ENCODE data around the gene DYRK1A. TPM values are rescaled to one million over a fixed set of nuclear protein-coding genes. Genes with fewer than 3 reads are reported as not detected.

The DYRK1A gene
- total and polyA plus RNA-seq, 2 of the 13 experiments (the other 11 are each of a cell fraction or from before 2014, with no cell fraction given) = 24.6 to 34.2 TPM

DNA sequence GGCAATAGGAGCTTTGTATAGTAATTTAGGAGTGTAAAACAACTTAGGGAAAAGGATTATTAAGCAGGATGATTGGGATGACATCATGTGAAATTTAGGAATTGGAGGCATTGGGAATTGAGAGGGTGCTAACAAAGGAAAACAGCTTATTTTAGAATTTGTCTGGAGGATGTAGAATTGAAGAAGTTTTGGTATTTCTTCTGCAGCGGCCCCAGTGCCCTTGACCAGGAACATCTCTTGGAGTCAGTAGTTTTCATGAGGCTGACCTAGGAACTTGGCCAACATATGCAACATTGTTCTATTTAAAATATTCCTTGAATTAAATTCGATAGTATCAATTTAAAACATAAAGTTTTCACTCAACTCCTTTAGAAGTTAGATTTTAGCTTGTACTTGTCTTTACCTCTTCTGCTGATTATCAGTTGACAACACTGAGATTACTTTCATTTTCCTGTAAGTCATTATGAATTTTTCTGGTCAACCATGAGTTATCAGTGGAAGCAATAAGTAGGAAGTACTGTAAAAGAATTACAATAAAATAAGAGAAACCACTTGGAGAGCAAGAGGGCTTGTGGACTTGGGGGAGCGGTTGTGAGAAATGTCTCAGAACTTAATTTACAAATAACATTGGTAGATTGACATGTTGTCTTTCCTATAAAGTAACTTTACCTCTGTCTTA lies 52.8 kb downstream of the DYRK1A start:
- ATAC-seq (no peak), DNase-seq (ENCODE audit: low spot score) (no peak), FAIRE-seq (no peak)
- BruUV-seq (replicated peaks) = no TSS peak
- Histone ChIP-seq H3K9me3 (ENCODE audit: low read length) (no peaks in the 10 kb centered on the region), H3K79me2 (ENCODE audit: insufficient read depth, low read length) (peaks cover 89% of the 10 kb centered on the region), H3K4me2 (ENCODE audit: low read depth, low read length) (no peak overlapping the region), H3K9ac (ENCODE audit: insufficient read depth, low read depth, low read length) (no peak overlapping the region), H3K4me3 (replicated peaks in 1 of 3; ENCODE audit: insufficient read depth in 1 of 3, low read depth in 2 of 3, low read length in 3 of 3) (no peak overlapping the region), H3K4me1 (ENCODE audit: insufficient read depth, low read length) (peaks cover 20% of the 10 kb centered on the region), H3K36me3 (replicated peaks in 1 of 2; ENCODE audit: control insufficient read depth in 1 of 2, insufficient read depth in 2 of 2, low read length in 2 of 2) (peaks cover 3 to 18% of the 10 kb centered on the region in 2 experiments), H3K27me3 (ENCODE audit: control insufficient read depth in 1 of 2, insufficient read depth in 2 of 2, low read length in 2 of 2) (no peaks in the 10 kb centered on the region), H2AFZ (ENCODE audit: low read length) (no peak overlapping the region), H3K27ac (ENCODE audit: extremely low read length, insufficient read depth, low read length) (no peak overlapping the region), H4K20me1 (ENCODE audit: insufficient read depth, low read length) (peaks cover 21% of the 10 kb centered on the region)
- TF ChIP-seq KDM1A (CRISPR knock-in tag; IDR thresholded peaks at IDR 0.05) (no peak), ATF7 (IDR thresholded peaks at IDR 0.05) (peak; percentile 50; the same call in 1 of the 2 replicates), ATF7 (CRISPR knock-in tag; IDR thresholded peaks at IDR 0.05) (no peak), KDM2A (CRISPR knock-in tag; IDR thresholded peaks at IDR 0.05; ENCODE audit: borderline replicate concordance, low read depth) (no peak), MEF2D (CRISPR knock-in tag; IDR thresholded peaks at IDR 0.05) (no peak), MED8 (CRISPR knock-in tag; IDR thresholded peaks at IDR 0.05; ENCODE audit: insufficient replicate concordance) (no peak)
- 96% methylated on average over 3 of the region's 3 CpGs for WGBS (ENCODE audit: low lambda C conversion rate)
- intact Hi-C loops (cut with micrococcal nuclease; ENCODE audit: unreplicated experiment) = no loop called here
- in situ Hi-C loops (cut with HindIII; ENCODE audit: extremely low pct_ligation_motif_present, low pct_unique_long_range_greater_than_20kb) = no loop called here
- ChIA-PET CTCF (ENCODE audit: low intra/inter-chr PET ratio, low total read pairs) (no interaction called here), POLR2A (no interaction called here)

DNA sequence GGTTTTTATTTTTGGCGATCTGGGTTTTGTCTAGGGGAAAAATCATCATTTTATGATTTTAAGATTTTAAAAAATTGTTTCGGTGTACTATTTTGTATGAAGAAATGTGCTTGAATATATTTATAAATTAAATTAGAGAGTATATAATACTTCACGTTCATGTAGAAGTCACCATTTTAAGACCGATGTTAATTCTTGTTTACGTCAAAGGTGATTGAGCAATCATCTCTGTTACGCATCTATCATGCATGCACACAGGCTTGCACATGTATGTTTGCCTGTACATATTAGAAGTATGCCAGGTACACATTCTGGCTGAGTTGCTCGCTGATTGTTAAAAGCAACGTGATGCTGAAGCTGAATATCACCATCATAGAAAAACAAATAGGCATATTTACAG lies 54.7 kb downstream of the DYRK1A start:
- FAIRE-seq = no peak
- POLR2A ChIA-PET = no interaction called here

More for the DNA sequence above, 54.7 kb downstream of the DYRK1A start:
- H3K79me2 ChIP-seq (ENCODE audit: insufficient read depth, low read length) = peaks cover 75% of the 10 kb centered on the region
- no peak overlapping the region for H3K27ac ChIP-seq (ENCODE audit: extremely low read length, insufficient read depth, low read length)
- H3K36me3 ChIP-seq (replicated peaks in 1 of 2; ENCODE audit: control insufficient read depth in 1 of 2, insufficient read depth in 2 of 2, low read length in 2 of 2) = peaks cover 7 to 20% of the 10 kb centered on the region in 2 experiments
- H3K4me2 ChIP-seq (ENCODE audit: low read depth, low read length) = no peak overlapping the region
- no peak for ATAC-seq
- H2AFZ ChIP-seq (ENCODE audit: low read length) = no peak overlapping the region
- 96% methylated on average over 8 of the region's 8 CpGs for WGBS (ENCODE audit: low lambda C conversion rate)
- TF ChIP-seq CEBPB (IDR thresholded peaks at IDR 0.05; ENCODE audit: borderline replicate concordance, low read depth, low read length) (peak; percentile 64), EP300 (IDR thresholded peaks at IDR 0.05; ENCODE audit: low read depth in 2 of 2, low read length in 2 of 2) (no peak), EP300 (CRISPR knock-in tag; IDR thresholded peaks at IDR 0.05; ENCODE audit: borderline replicate concordance) (no peak), DRAP1 (CRISPR knock-in tag; IDR thresholded peaks at IDR 0.05) (no peak), ZNF776 (CRISPR knock-in tag; IDR thresholded peaks at IDR 0.05) (no peak), ZBTB7B (CRISPR knock-in tag; IDR thresholded peaks at IDR 0.05) (no peak), RARG (CRISPR knock-in tag; IDR thresholded peaks at IDR 0.05; ENCODE audit: low read depth) (no peak), SMARCE1 (IDR thresholded peaks at IDR 0.05; ENCODE audit: borderline replicate concordance) (no peak), ZSCAN29 (CRISPR knock-in tag; conservative IDR thresholded peaks at IDR 0.05) (no peak)
- BruUV-seq (replicated peaks) = no TSS peak
- H3K4me3 ChIP-seq (replicated peaks in 1 of 3; ENCODE audit: insufficient read depth in 1 of 3, low read depth in 2 of 3, low read length in 3 of 3) = no peak overlapping the region
- H3K9me3 ChIP-seq (ENCODE audit: low read length) = no peaks in the 10 kb centered on the region
- H3K4me1 ChIP-seq (ENCODE audit: insufficient read depth, low read length) = peaks cover 1% of the 10 kb centered on the region; the same call in 1 of the 2 replicates
- peaks cover 10% of the 10 kb centered on the region for H4K20me1 ChIP-seq (ENCODE audit: insufficient read depth, low read length)
- no peak for DNase-seq (ENCODE audit: low spot score)
- intact Hi-C loops (cut with micrococcal nuclease; ENCODE audit: unreplicated experiment) (no loop called here), in situ Hi-C loops (cut with HindIII; ENCODE audit: extremely low pct_ligation_motif_present, low pct_unique_long_range_greater_than_20kb) (no loop called here)
- CTCF ChIA-PET (ENCODE audit: low intra/inter-chr PET ratio, low total read pairs) = no interaction called here
- H3K27me3 ChIP-seq (ENCODE audit: control insufficient read depth in 1 of 2, insufficient read depth in 2 of 2, low read length in 2 of 2) = no peaks in the 10 kb centered on the region
- no peak overlapping the region for H3K9ac ChIP-seq (ENCODE audit: insufficient read depth, low read depth, low read length)
